GM19463 (cell line): Measurements from ENCODE around the gene KRTAP13-2.

Source experiments
- ATAC-seq: cut with Tn5 transposase; IDR thresholded peaks from one replicate; pipeline ENCODE4 v1.9.1; 2021; ENCODE audit warnings: mild to moderate bottlenecking, moderate library complexity; ENCODE audit not compliant: unreplicated experiment

The KRTAP13-2 gene

GRCh38 chr21:30329203-30329875 lies 42.7 kb downstream of the KRTAP13-2 start:
- ATAC-seq: no peak

GRCh38 chr21:30326390-30326789 lies 45.7 kb downstream of the KRTAP13-2 start:
- ATAC-seq: no peak
